ENCODE data around the gene CEP164.

- no peak for TF ChIP-seq POLR2A (IDR thresholded peaks at IDR 0.05)
- no peak for TF ChIP-seq CTCF (IDR thresholded peaks at IDR 0.05)
- TF ChIP-seq POLR2AphosphoS5 (IDR thresholded peaks at IDR 0.05; ENCODE audit: insufficient read depth in 1 of 2, low read depth in 1 of 2) = no peak
Observed at GRCh38 chr11:117412176-117412575, 84.5 kb downstream of the CEP164 start.

Data from vagina (tissue), 2 donors.